ENCODE data around the gene ZBED2.

DNA sequence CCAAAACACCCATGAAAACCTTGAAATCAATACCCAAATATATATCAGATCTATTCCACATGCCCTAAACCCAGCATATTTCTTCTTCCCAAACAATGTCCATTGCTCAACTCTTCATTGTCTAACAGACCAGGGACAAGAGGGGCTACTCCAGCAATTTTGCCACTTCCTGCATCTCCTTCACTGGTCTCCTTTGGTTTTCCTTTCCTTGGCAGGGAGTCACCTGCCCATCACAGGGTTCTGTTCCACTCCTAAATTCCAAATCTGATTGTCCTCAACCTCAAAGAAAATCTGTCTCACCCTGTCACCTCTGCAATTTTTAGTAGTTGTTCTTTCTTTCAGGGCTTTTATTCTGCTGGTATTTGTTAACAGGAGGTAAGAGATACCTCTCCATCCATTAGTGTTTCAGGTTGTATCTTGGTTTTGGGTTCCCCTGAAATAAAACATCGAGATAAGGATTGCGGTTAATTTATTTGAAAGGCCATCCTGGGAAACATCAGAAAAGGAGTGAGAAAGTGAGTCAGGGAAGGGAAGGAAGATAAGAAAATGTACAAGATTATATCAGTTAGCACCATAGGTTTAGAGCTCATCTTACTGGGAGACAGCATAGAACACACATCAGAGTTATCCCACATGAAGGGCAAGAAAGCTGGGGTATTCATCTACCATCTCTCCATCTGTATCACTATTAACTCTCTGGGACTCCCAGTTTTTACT lies 13.6 kb downstream of the ZBED2 start:
- TF ChIP-seq, protein P1, sequence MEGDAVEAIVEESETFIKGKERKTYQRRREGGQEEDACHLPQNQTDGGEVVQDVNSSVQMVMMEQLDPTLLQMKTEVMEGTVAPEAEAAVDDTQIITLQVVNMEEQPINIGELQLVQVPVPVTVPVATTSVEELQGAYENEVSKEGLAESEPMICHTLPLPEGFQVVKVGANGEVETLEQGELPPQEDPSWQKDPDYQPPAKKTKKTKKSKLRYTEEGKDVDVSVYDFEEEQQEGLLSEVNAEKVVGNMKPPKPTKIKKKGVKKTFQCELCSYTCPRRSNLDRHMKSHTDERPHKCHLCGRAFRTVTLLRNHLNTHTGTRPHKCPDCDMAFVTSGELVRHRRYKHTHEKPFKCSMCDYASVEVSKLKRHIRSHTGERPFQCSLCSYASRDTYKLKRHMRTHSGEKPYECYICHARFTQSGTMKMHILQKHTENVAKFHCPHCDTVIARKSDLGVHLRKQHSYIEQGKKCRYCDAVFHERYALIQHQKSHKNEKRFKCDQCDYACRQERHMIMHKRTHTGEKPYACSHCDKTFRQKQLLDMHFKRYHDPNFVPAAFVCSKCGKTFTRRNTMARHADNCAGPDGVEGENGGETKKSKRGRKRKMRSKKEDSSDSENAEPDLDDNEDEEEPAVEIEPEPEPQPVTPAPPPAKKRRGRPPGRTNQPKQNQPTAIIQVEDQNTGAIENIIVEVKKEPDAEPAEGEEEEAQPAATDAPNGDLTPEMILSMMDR (IDR thresholded peaks at IDR 0.05) = no peak
- no peak for TF ChIP-seq POLR2A (IDR thresholded peaks at IDR 0.05)

Data from stomach (tissue), 4 donors.